ENCODE results near the gene TREML1.
"Not testable (repeated sequence)": the region's sequence is repeated elsewhere in the genome, so short reads cannot be mapped to it uniquely, and the experiment has no call there.

The TREML1 gene

GRCh38 chr6:41136911-41137310 lies 17.2 kb downstream of the TREML1 start:
- no peak for DNase-seq

- DNase-seq: no peak
Observed at GRCh38 chr6:41135062-41135832, 18.9 kb downstream of the TREML1 start.

- no peak for DNase-seq
Observed at GRCh38 chr6:41132254-41132653, 21.9 kb downstream of the TREML1 start.

- no peak for DNase-seq
Observed at GRCh38 chr6:41125282-41125681, 28.9 kb downstream of the TREML1 start.

GRCh38 chr6:41122918-41123317 lies 31.2 kb downstream of the TREML1 start:
- no peak for DNase-seq

- DNase-seq: peak; percentile 6
Observed at GRCh38 chr6:41122373-41122772, 31.8 kb downstream of the TREML1 start.

- no peak for DNase-seq
Observed at GRCh38 chr6:41120058-41120457, 34.1 kb downstream of the TREML1 start.

- no peak for DNase-seq
Observed at GRCh38 chr6:41119508-41119907, 34.6 kb downstream of the TREML1 start.

- not testable (repeated sequence) for DNase-seq
Observed at GRCh38 chr6:41115027-41115426, 39.1 kb downstream of the TREML1 start.

GRCh38 chr6:41111017-41111416 lies 43.1 kb downstream of the TREML1 start:
- no peak for DNase-seq

GRCh38 chr6:41103847-41104246 lies 50.3 kb downstream of the TREML1 start:
- DNase-seq: no peak

GRCh38 chr6:41100871-41101287 lies 53.3 kb downstream of the TREML1 start:
- DNase-seq: no peak

Measured in fibroblast of skin of right quadriceps (primary cell).